ENCODE measurements around the gene COL9A3. TPM values are rescaled to one million over a fixed set of nuclear protein-coding genes. Genes with fewer than 3 reads are reported as not detected.

COL9A3 gene
- total RNA-seq, 1 experiment from 2014 or later, result 136 TPM

DNA sequence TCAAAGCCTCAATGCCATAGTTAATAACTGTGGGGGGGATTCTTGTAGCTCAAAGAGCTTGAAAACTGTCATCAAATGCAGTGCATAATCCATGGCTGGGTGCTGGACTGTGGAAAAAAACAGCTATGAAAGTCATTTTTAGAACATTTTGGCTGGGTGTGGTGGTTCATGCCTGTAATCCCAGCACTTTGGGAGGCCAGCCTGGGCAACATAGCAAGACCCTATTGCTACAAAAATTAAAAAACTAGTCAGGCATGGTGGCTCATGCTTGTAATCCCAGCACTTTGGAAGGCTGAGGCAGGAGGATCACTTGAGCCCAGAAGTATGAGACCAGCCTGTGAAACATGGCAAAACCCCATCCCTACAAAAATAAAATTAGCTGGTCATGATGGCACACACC lies 32.6 kb downstream of the COL9A3 start:
- DNase-seq (ENCODE audit: low spot score) (no peak), ATAC-seq (no peak)
- no peak for TF ChIP-seq NR2C2 (CRISPR knock-in tag; IDR thresholded peaks at IDR 0.05)
- TF ChIP-seq, protein P1, sequence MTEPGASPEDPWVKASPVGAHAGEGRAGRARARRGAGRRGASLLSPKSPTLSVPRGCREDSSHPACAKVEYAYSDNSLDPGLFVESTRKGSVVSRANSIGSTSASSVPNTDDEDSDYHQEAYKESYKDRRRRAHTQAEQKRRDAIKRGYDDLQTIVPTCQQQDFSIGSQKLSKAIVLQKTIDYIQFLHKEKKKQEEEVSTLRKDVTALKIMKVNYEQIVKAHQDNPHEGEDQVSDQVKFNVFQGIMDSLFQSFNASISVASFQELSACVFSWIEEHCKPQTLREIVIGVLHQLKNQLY (CRISPR knock-in tag; IDR thresholded peaks at IDR 0.05), result no peak
- no peak for TF ChIP-seq TEAD4 (CRISPR knock-in tag; IDR thresholded peaks at IDR 0.05)
- TF ChIP-seq FOXK1 (CRISPR knock-in tag; IDR thresholded peaks at IDR 0.05), result no peak
- no peak for TF ChIP-seq E2F4 (CRISPR knock-in tag; IDR thresholded peaks at IDR 0.05; ENCODE audit: borderline replicate concordance, low read depth)
- no peak for TF ChIP-seq MXD4 (CRISPR knock-in tag; IDR thresholded peaks at IDR 0.05; ENCODE audit: borderline replicate concordance)
- TF ChIP-seq RORB (CRISPR knock-in tag; IDR thresholded peaks at IDR 0.05), result no peak
- no peak for TF ChIP-seq SMAD4 (CRISPR knock-in tag; IDR thresholded peaks at IDR 0.05)
- TF ChIP-seq ZNF512 (CRISPR knock-in tag; IDR thresholded peaks at IDR 0.05; ENCODE audit: borderline replicate concordance), result no peak
- TF ChIP-seq, protein P2, sequence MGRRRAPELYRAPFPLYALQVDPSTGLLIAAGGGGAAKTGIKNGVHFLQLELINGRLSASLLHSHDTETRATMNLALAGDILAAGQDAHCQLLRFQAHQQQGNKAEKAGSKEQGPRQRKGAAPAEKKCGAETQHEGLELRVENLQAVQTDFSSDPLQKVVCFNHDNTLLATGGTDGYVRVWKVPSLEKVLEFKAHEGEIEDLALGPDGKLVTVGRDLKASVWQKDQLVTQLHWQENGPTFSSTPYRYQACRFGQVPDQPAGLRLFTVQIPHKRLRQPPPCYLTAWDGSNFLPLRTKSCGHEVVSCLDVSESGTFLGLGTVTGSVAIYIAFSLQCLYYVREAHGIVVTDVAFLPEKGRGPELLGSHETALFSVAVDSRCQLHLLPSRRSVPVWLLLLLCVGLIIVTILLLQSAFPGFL (CRISPR knock-in tag; IDR thresholded peaks at IDR 0.05; ENCODE audit: borderline replicate concordance), result no peak
- no peak for TF ChIP-seq IRF2 (CRISPR knock-in tag; IDR thresholded peaks at IDR 0.05; ENCODE audit: borderline replicate concordance, low read depth)
- TF ChIP-seq PRRX2 (CRISPR knock-in tag; IDR thresholded peaks at IDR 0.05), result no peak
- TF ChIP-seq ZNF416 (CRISPR knock-in tag; IDR thresholded peaks at IDR 0.05), result no peak
- TF ChIP-seq, protein P3, sequence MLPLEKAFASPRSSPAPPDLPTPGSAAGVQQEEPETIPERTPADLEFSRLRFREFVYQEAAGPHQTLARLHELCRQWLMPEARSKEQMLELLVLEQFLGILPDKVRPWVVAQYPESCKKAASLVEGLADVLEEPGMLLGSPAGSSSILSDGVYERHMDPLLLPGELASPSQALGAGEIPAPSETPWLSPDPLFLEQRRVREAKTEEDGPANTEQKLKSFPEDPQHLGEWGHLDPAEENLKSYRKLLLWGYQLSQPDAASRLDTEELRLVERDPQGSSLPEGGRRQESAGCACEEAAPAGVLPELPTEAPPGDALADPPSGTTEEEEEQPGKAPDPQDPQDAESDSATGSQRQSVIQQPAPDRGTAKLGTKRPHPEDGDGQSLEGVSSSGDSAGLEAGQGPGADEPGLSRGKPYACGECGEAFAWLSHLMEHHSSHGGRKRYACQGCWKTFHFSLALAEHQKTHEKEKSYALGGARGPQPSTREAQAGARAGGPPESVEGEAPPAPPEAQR (CRISPR knock-in tag; IDR thresholded peaks at IDR 0.05), result no peak
- no peak for TF ChIP-seq HMGXB4 (CRISPR knock-in tag; IDR thresholded peaks at IDR 0.05)
- no peak for TF ChIP-seq NR1H2 (CRISPR knock-in tag; IDR thresholded peaks at IDR 0.05)
- no peak for TF ChIP-seq JAZF1 (CRISPR knock-in tag; IDR thresholded peaks at IDR 0.05)
- no peak for TF ChIP-seq ARID4B (CRISPR knock-in tag; IDR thresholded peaks at IDR 0.05; ENCODE audit: borderline replicate concordance)
- no peak for TF ChIP-seq TCF7 (CRISPR knock-in tag; IDR thresholded peaks at IDR 0.05; ENCODE audit: low read depth)
- TF ChIP-seq, protein P4, sequence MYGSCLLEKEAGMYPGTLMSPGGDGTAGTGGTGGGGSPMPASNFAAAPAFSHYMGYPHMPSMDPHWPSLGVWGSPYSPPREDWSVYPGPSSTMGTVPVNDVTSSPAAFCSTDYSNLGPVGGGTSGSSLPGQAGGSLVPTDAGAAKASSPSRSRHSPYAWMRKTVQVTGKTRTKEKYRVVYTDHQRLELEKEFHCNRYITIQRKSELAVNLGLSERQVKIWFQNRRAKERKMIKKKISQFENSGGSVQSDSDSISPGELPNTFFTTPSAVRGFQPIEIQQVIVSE (CRISPR knock-in tag; IDR thresholded peaks at IDR 0.05; ENCODE audit: borderline replicate concordance), result no peak
- no peaks in the 10 kb centered on the region for H3K27me3 Mint-ChIP-seq (ENCODE audit: low read depth)
- H3K4me3 Mint-ChIP-seq, result no peak overlapping the region
- POLR2A ChIA-PET, result no interaction called here
- no peaks in the 10 kb centered on the region for H3K9me3 Mint-ChIP-seq
- CTCF ChIA-PET, result interaction anchor here (0.8 to 1.1 kb wide), 3 partner anchors 25 to 51 kb away, joined by 3 to 4 read pairs (median 4); no protein-coding TSS in a partner anchor
- no peak overlapping the region for H3K27ac Mint-ChIP-seq
- peaks cover 46% of the 10 kb centered on the region for H3K36me3 Mint-ChIP-seq
- no peaks in the 10 kb centered on the region for H3K4me1 Mint-ChIP-seq

All from WTC11 (cell line).